SH-SY5Y (cell line): Measurements from ENCODE around the gene KERA.

ENCODE experiments used
- GATA2 ChIP-seq: IDR thresholded peaks from 2 replicates; pipeline ENCODE4 v1.6.1; 2011; ENCODE audit warnings: mild to moderate bottlenecking, low read depth, low read length
- GATA3 ChIP-seq: IDR thresholded peaks from 2 replicates; pipeline ENCODE4 v1.6.1; 2011; ENCODE audit warnings: low read depth, mild to moderate bottlenecking, low read length, moderate library complexity

DNA sequence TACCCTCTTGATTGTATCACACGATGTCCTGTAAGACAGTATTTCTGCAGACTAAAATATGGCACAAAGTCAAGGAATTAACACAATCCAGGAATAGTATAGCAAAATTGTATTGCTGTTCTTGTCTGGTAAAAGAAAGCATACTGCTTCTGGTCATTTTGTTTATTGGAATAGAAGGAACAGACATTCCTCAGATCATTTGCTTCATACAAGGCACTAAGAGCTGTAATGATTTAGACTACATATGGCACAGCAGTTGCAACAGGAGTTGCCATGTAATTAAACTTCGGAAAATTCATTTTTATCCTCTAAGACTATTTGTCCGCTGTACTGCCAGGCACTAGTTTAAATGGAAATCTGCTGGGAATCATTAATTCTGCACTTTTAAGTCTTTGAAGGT is 7.6 kb upstream of the KERA start:
- TF ChIP-seq GATA3 (no peak), GATA2 (no peak)
